Skeletal muscle cell (primary cell): Measurements from ENCODE around the gene RFPL4A.

Experiments used
- DNase-seq: peaks from one replicate; pipeline ENCODE4 v3.0.0-alpha.2; 2010; ENCODE audit warnings: low read depth
- H3K4me3 ChIP-seq: 2 replicates; pipeline ENCODE4 v1.5.1; 2011; ENCODE audit warnings: low read depth, mild to moderate bottlenecking, control low read depth, low read length, moderate library complexity

RFPL4A gene

GRCh38 chr19:55795021-55795420 is 36.1 kb downstream of the RFPL4A start:
- H3K4me3 ChIP-seq: no peak overlapping the region
- DNase-seq: no peak

GRCh38 chr19:55801416-55801815 is 42.5 kb downstream of the RFPL4A start:
- no peak for DNase-seq
- H3K4me3 ChIP-seq: no peak overlapping the region

GRCh38 chr19:55802281-55802680 is 43.4 kb downstream of the RFPL4A start:
- DNase-seq: no peak
- H3K4me3 ChIP-seq: no peak overlapping the region

DNA sequence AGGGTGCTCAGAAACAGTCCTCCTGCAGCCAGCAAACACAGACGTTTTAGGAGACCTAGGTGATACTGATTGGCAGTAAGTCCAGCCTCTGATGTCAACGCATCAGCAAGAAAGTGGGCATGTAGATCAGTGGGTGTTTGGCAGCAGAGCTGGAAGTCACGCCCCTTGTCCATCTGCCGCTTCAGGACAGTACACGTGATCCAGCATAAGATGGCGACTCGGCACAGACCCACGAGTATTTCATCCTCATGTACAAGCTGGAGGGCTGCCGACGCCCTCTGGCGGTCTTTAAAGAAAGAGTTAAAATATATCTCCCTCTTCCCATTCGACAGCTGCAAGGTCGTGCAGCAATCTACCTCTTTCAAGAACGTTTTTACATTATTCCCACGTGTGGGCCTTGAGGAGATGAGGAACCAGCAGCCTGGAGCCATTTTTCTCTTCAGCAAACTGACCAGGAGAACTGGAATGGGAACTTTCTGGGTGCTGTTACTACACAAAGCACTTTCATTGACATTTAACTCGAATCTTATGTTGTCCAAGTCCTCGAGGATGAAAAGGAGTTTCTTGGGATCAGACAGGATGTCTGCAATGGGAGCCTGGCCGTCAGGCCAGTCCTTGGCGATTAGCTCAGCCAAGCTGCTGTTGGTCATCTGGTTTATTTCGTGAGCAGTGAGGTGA is 50.6 kb downstream of the RFPL4A start:
- no peak for DNase-seq
- no peak overlapping the region for H3K4me3 ChIP-seq

GRCh38 chr19:55811340-55811739 is 52.4 kb downstream of the RFPL4A start:
- no peak overlapping the region for H3K4me3 ChIP-seq
- DNase-seq: no peak

- DNase-seq: no peak
- no peak overlapping the region for H3K4me3 ChIP-seq
These were observed 53.6 kb downstream of the RFPL4A start for GRCh38 chr19:55812449-55812848.
